WTC11 (cell line): ENCODE data around the gene UGT1A5.

Experiments
- CBFB ChIP-seq: sonication (generic); formaldehyde crosslinking; IDR thresholded peaks from 2 replicates; pipeline ENCODE4 v1.8.1; 2022; ENCODE audit warnings: mild to moderate bottlenecking, low read depth, missing genetic modification reagents
- ETV6 ChIP-seq: sonication (generic); formaldehyde crosslinking; IDR thresholded peaks from 2 replicates; pipeline ENCODE4 v1.8.1; 2022; ENCODE audit warnings: mild to moderate bottlenecking, missing genetic modification reagents
- FOXJ3 ChIP-seq: sonication (generic); formaldehyde crosslinking; IDR thresholded peaks from 2 replicates; pipeline ENCODE4 v1.9.0; 2021; ENCODE audit warnings: missing genetic modification reagents, mild to moderate bottlenecking, borderline replicate concordance
- ZBTB21 ChIP-seq: sonication (generic); formaldehyde crosslinking; IDR thresholded peaks from 2 replicates; pipeline ENCODE4 v1.8.1; 2023; ENCODE audit warnings: mild to moderate bottlenecking, missing genetic modification reagents, borderline replicate concordance
- ZNF138 ChIP-seq: sonication (generic); formaldehyde crosslinking; conservative IDR thresholded peaks from 2 replicates; pipeline ENCODE4 v1.8.1; 2022; ENCODE audit warnings: mild to moderate bottlenecking, moderate library complexity, missing genetic modification reagents
- ZNF423 ChIP-seq: fragments of 250-450 bp; sonication (Bioruptor Pico); IDR thresholded peaks from 2 replicates; pipeline ENCODE4 v2.1.2; 2022; ENCODE audit warnings: mild to moderate bottlenecking, moderate library complexity
- TF ChIP-seq, protein P1 (sequence below): sonication (generic); formaldehyde crosslinking; IDR thresholded peaks from 2 replicates; pipeline ENCODE4 v1.8.1; 2022; ENCODE audit warnings: missing genetic modification reagents, borderline replicate concordance
- TF ChIP-seq, protein P2 (sequence below): sonication (generic); formaldehyde crosslinking; IDR thresholded peaks from 2 replicates; pipeline ENCODE4 v1.8.0; 2022; ENCODE audit warnings: mild to moderate bottlenecking, missing genetic modification reagents
- TF ChIP-seq, protein P3 (sequence below): fragments of 200-600 bp; IDR thresholded peaks from 2 replicates; pipeline ENCODE4 v1.8.0; 2022; ENCODE audit warnings: antibody characterized with exemption
- TF ChIP-seq, protein P4 (sequence below): sonication (generic); formaldehyde crosslinking; IDR thresholded peaks from 2 replicates; pipeline ENCODE4 v1.8.1; 2022; ENCODE audit warnings: mild to moderate bottlenecking, missing genetic modification reagents, moderate library complexity, borderline replicate concordance
- TF ChIP-seq, protein P5 (sequence below): fragments of 250-450 bp; sonication (Bioruptor Pico); IDR thresholded peaks from 2 replicates; pipeline ENCODE4 v1.9.0; 2021; ENCODE audit warnings: mild to moderate bottlenecking, borderline replicate concordance

DNA sequence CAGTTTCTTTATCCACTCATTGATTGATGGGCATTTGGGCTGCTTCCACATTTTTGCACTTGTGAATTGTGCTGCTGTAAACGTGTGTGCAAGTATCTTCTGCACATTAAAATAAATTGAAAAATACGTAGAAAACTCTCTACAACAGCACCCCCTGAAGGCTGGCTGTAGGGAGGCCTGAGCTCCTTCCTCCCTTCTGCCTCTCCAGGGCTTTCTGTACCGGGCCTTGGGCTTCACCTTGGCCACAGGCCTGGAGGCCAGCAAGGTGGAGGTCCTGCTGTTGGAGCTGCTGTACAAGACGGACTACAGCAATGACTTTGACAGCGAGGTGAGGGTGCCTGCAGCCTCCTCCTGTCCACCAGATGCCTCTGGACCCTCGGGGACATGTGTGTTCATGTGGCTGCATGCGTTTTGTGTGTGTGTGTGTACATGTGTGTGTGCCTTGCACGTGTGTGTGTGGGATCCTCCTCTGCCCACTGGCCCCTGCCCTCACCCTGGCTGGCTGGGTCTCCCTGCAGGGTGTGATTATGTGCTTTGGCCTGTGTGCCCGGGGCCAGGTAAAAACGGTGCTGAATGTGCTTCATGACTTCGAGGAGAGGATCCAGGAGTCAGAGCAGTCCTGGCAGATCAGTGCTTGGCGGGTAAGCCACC, 94.6 kb downstream of the UGT1A5 start:
- TF ChIP-seq CBFB (no peak), ETV6 (CRISPR knock-in tag) (no peak), ZNF138 (no peak), ZNF423 (CRISPR knock-in tag) (no peak), FOXJ3 (CRISPR knock-in tag) (no peak), ZBTB21 (CRISPR knock-in tag) (no peak)
- TF ChIP-seq, protein P1, sequence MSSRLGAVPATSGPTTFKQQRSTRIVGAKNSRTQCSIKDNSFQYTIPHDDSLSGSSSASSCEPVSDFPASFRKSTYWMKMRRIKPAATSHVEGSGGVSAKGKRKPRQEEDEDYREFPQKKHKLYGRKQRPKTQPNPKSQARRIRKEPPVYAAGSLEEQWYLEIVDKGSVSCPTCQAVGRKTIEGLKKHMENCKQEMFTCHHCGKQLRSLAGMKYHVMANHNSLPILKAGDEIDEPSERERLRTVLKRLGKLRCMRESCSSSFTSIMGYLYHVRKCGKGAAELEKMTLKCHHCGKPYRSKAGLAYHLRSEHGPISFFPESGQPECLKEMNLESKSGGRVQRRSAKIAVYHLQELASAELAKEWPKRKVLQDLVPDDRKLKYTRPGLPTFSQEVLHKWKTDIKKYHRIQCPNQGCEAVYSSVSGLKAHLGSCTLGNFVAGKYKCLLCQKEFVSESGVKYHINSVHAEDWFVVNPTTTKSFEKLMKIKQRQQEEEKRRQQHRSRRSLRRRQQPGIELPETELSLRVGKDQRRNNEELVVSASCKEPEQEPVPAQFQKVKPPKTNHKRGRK (CRISPR knock-in tag) = no peak
- TF ChIP-seq, protein P2, sequence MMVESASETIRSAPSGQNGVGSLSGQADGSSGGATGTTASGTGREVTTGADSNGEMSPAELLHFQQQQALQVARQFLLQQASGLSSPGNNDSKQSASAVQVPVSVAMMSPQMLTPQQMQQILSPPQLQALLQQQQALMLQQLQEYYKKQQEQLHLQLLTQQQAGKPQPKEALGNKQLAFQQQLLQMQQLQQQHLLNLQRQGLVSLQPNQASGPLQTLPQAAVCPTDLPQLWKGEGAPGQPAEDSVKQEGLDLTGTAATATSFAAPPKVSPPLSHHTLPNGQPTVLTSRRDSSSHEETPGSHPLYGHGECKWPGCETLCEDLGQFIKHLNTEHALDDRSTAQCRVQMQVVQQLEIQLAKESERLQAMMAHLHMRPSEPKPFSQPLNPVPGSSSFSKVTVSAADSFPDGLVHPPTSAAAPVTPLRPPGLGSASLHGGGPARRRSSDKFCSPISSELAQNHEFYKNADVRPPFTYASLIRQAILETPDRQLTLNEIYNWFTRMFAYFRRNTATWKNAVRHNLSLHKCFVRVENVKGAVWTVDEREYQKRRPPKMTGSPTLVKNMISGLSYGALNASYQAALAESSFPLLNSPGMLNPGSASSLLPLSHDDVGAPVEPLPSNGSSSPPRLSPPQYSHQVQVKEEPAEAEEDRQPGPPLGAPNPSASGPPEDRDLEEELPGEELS (CRISPR knock-in tag) = no peak
- TF ChIP-seq, protein P3, sequence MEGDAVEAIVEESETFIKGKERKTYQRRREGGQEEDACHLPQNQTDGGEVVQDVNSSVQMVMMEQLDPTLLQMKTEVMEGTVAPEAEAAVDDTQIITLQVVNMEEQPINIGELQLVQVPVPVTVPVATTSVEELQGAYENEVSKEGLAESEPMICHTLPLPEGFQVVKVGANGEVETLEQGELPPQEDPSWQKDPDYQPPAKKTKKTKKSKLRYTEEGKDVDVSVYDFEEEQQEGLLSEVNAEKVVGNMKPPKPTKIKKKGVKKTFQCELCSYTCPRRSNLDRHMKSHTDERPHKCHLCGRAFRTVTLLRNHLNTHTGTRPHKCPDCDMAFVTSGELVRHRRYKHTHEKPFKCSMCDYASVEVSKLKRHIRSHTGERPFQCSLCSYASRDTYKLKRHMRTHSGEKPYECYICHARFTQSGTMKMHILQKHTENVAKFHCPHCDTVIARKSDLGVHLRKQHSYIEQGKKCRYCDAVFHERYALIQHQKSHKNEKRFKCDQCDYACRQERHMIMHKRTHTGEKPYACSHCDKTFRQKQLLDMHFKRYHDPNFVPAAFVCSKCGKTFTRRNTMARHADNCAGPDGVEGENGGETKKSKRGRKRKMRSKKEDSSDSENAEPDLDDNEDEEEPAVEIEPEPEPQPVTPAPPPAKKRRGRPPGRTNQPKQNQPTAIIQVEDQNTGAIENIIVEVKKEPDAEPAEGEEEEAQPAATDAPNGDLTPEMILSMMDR = no peak
- TF ChIP-seq, protein P4, sequence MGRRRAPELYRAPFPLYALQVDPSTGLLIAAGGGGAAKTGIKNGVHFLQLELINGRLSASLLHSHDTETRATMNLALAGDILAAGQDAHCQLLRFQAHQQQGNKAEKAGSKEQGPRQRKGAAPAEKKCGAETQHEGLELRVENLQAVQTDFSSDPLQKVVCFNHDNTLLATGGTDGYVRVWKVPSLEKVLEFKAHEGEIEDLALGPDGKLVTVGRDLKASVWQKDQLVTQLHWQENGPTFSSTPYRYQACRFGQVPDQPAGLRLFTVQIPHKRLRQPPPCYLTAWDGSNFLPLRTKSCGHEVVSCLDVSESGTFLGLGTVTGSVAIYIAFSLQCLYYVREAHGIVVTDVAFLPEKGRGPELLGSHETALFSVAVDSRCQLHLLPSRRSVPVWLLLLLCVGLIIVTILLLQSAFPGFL = no peak
- TF ChIP-seq, protein P5, sequence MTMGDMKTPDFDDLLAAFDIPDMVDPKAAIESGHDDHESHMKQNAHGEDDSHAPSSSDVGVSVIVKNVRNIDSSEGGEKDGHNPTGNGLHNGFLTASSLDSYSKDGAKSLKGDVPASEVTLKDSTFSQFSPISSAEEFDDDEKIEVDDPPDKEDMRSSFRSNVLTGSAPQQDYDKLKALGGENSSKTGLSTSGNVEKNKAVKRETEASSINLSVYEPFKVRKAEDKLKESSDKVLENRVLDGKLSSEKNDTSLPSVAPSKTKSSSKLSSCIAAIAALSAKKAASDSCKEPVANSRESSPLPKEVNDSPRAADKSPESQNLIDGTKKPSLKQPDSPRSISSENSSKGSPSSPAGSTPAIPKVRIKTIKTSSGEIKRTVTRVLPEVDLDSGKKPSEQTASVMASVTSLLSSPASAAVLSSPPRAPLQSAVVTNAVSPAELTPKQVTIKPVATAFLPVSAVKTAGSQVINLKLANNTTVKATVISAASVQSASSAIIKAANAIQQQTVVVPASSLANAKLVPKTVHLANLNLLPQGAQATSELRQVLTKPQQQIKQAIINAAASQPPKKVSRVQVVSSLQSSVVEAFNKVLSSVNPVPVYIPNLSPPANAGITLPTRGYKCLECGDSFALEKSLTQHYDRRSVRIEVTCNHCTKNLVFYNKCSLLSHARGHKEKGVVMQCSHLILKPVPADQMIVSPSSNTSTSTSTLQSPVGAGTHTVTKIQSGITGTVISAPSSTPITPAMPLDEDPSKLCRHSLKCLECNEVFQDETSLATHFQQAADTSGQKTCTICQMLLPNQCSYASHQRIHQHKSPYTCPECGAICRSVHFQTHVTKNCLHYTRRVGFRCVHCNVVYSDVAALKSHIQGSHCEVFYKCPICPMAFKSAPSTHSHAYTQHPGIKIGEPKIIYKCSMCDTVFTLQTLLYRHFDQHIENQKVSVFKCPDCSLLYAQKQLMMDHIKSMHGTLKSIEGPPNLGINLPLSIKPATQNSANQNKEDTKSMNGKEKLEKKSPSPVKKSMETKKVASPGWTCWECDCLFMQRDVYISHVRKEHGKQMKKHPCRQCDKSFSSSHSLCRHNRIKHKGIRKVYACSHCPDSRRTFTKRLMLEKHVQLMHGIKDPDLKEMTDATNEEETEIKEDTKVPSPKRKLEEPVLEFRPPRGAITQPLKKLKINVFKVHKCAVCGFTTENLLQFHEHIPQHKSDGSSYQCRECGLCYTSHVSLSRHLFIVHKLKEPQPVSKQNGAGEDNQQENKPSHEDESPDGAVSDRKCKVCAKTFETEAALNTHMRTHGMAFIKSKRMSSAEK (CRISPR knock-in tag) = no peak
